KMS-11 (cell line): ENCODE data around the gene YBX2.

Source experiments
- H2AFZ ChIP-seq: fragments of 200-600 bp; sonication (generic); 2 replicates; pipeline ENCODE4 v1.6.1; 2016; ENCODE audit warnings: antibody characterized with exemption, mixed run types, low read depth
- H3K27ac ChIP-seq: fragments of 200-600 bp; sonication (generic); 2 replicates; pipeline ENCODE4 v1.6.1; 2016; ENCODE audit warnings: mild to moderate bottlenecking, mixed run types
- H3K27me3 ChIP-seq: fragments of 200-600 bp; sonication (generic); 2 replicates; pipeline ENCODE4 v1.6.1; 2017; ENCODE audit warnings: mild to moderate bottlenecking, low read depth, mixed run types, moderate library complexity; ENCODE audit not compliant: insufficient read depth
- H3K36me3 ChIP-seq: fragments of 200-600 bp; sonication (generic); 2 replicates; pipeline ENCODE4 v1.6.1; 2017; ENCODE audit warnings: mild to moderate bottlenecking, mixed run types; ENCODE audit not compliant: insufficient read depth
- H3K4me1 ChIP-seq: fragments of 200-600 bp; sonication (generic); 2 replicates; pipeline ENCODE4 v1.6.1; 2016; ENCODE audit warnings: mild to moderate bottlenecking, low read depth, mixed run types; ENCODE audit not compliant: poor library complexity, severe bottlenecking
- H3K4me2 ChIP-seq: fragments of 200-600 bp; sonication (generic); 2 replicates; pipeline ENCODE4 v1.7.0; 2016; ENCODE audit warnings: mild to moderate bottlenecking, mixed run types
- H3K4me3 ChIP-seq: fragments of 200-600 bp; sonication (generic); IDR thresholded peaks from 2 replicates; pipeline ENCODE4 v1.6.1; 2017; ENCODE audit warnings: low read depth, low read length, mixed read lengths; ENCODE audit not compliant: insufficient read depth
- H3K79me2 ChIP-seq: fragments of 200-600 bp; sonication (generic); 2 replicates; pipeline ENCODE4 v1.6.1; 2016; ENCODE audit warnings: low read depth, mixed run types; ENCODE audit not compliant: insufficient read depth
- H3K9ac ChIP-seq: fragments of 200-600 bp; sonication (generic); 2 replicates; pipeline ENCODE4 v1.6.1; 2016; ENCODE audit warnings: mild to moderate bottlenecking, mixed run types
- H4K20me1 ChIP-seq: fragments of 200-600 bp; sonication (generic); 2 replicates; pipeline ENCODE4 v1.6.1; 2016; ENCODE audit warnings: mild to moderate bottlenecking, mixed run types; ENCODE audit not compliant: insufficient read depth
- TF ChIP-seq, protein P1 (sequence below): fragments of 200-600 bp; sonication (generic); conservative IDR thresholded peaks from 2 replicates; pipeline ENCODE4 v1.6.1; 2017; ENCODE audit warnings: low read depth, mild to moderate bottlenecking, antibody characterized with exemption, low read length, moderate library complexity, mixed read lengths

YBX2 gene

DNA sequence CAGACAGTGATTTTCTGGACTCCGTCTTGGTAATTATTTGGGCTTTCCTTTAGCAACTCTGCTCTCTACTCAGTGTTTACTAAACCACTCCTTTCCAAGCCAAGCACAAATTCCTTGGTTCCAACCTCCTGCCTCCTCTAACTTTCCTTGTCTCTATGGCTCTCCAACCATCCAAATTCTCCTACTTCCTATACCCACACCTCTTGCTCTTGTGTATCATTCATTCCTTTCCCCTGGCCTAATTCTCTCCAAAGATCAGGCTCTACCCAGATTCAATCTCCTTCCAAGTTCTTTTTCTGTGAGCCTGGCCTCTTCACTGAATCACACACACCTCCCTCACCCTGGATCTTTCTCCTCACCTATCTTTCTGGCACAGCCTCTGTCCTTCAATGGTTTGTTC lies 33.6 kb upstream of the YBX2 start:
- Histone ChIP-seq H3K4me2 (peak overlapping the region; percentile 29; the same call in 1 of the 2 replicates), H3K27me3 (no peaks in the 10 kb centered on the region), H3K36me3 (no peaks in the 10 kb centered on the region), H3K4me1 (no peaks in the 10 kb centered on the region), H3K79me2 (no peaks in the 10 kb centered on the region), H2AFZ (no peak overlapping the region), H3K9ac (no peak overlapping the region), H3K27ac (no peak overlapping the region), H3K4me3 (no peak overlapping the region), H4K20me1 (no peaks in the 10 kb centered on the region)
- TF ChIP-seq, protein P1, sequence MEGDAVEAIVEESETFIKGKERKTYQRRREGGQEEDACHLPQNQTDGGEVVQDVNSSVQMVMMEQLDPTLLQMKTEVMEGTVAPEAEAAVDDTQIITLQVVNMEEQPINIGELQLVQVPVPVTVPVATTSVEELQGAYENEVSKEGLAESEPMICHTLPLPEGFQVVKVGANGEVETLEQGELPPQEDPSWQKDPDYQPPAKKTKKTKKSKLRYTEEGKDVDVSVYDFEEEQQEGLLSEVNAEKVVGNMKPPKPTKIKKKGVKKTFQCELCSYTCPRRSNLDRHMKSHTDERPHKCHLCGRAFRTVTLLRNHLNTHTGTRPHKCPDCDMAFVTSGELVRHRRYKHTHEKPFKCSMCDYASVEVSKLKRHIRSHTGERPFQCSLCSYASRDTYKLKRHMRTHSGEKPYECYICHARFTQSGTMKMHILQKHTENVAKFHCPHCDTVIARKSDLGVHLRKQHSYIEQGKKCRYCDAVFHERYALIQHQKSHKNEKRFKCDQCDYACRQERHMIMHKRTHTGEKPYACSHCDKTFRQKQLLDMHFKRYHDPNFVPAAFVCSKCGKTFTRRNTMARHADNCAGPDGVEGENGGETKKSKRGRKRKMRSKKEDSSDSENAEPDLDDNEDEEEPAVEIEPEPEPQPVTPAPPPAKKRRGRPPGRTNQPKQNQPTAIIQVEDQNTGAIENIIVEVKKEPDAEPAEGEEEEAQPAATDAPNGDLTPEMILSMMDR = no peak

DNA sequence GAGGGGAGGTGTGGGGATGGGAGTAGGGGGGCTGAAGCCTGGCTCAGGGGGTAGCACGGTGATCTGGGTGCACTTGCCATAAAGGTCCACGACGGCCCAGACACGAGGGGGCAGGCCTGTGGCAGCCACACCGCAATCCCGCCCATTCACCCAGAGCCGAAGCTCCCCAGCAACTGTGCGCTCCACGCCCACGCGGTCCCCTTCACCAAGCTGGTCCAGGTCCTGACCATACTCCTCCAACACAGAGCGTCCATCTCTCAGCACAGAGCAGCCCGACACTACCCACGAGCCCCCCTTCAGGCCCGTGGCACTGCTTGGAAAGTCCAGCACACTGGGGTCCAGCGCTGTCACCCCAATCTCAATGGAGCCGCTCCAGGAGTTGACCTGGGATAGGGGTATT lies 33.1 kb upstream of the YBX2 start:
- no peak overlapping the region for H3K4me2 ChIP-seq
- TF ChIP-seq, protein P1 = no peak
- no peak overlapping the region for H3K9ac ChIP-seq

DNA sequence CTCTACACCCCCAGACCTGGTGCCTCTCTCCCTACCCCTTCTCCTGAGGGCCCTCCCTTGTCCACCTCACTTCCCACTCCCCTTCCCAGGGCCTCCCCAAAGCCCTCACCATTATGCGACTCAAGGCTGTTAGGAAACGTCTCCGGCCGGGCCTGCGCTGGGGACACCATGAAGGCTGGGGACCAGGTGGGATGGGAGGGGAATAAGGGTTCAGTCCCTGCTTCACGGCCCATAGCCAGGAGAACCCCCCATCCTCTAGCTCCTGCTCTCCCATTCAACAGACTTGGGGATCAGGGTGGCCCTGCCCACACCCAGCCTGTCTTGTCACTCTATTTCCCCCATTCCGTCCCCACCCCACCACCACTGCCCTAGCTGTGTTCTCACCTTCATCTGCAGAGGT lies 32.6 kb upstream of the YBX2 start:
- Histone ChIP-seq H4K20me1 (no peaks in the 10 kb centered on the region), H3K27ac (no peak overlapping the region), H3K4me1 (no peaks in the 10 kb centered on the region), H3K36me3 (no peaks in the 10 kb centered on the region), H3K27me3 (no peaks in the 10 kb centered on the region), H3K4me3 (no peak overlapping the region), H2AFZ (no peak overlapping the region), H3K4me2 (no peak overlapping the region), H3K79me2 (no peaks in the 10 kb centered on the region), H3K9ac (no peak overlapping the region)
- TF ChIP-seq, protein P1 = no peak

More for the DNA sequence above, 33.1 kb upstream of the YBX2 start:
- no peak overlapping the region for H3K4me3 ChIP-seq
- no peaks in the 10 kb centered on the region for H4K20me1 ChIP-seq
- H3K4me1 ChIP-seq = no peaks in the 10 kb centered on the region
- H3K27ac ChIP-seq = no peak overlapping the region
- H3K79me2 ChIP-seq = no peaks in the 10 kb centered on the region
- no peaks in the 10 kb centered on the region for H3K36me3 ChIP-seq
- H3K27me3 ChIP-seq = no peaks in the 10 kb centered on the region
- no peak overlapping the region for H2AFZ ChIP-seq

DNA sequence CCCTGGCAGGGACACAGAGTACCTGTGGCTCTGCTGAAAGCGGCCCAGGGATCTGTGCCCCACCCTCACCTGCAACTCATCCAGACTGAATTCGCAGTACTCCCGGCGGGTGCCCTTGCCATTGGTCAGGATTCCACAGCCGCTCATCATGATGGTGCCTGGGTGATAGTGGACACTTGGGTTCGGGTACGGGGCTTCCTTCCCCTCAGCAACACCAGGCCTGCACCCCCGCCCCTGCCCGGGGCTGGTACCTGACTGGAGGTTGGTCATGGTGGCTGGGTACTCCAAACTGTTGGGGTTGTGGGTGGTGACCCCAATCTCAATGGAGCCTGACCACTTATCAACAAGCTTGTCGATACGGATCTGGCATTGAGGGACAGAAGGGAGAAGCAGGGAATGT lies 31.7 kb upstream of the YBX2 start:
- Histone ChIP-seq H3K4me3 (no peak overlapping the region), H3K36me3 (no peaks in the 10 kb centered on the region), H3K4me1 (no peaks in the 10 kb centered on the region), H4K20me1 (no peaks in the 10 kb centered on the region), H3K27me3 (no peaks in the 10 kb centered on the region), H3K4me2 (no peak overlapping the region), H2AFZ (no peak overlapping the region), H3K27ac (no peak overlapping the region), H3K9ac (no peak overlapping the region), H3K79me2 (no peaks in the 10 kb centered on the region)
- TF ChIP-seq, protein P1 = no peak
